ENCODE measurements around the gene PPP3R1. TPM values are rescaled to one million over a fixed set of nuclear protein-coding genes. Genes with fewer than 3 reads are reported as not detected.

Gene PPP3R1
- total and polyA plus RNA-seq, 9 of the 15 experiments (the other 6 are each of a cell fraction or from before 2014, with no cell fraction given), result 3.7 to 70.0 (median 24.8) TPM

DNA sequence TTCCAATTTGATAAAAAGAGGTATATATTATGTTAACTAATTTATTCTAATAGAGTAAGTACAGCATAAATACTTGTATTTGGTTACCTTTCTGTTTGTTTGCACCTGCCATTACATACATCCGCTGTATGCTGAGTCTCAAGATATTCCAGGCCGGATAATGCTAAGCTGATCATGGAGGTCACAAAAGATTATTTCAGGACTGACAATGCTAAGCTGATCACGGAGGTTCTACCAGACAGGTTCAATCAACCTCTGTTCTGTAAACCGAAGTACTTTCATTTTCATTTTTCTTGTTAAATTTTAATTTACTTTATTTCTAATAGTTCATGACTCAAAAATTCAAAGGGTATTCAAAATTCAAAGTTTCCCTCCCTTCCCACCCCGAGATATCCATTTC lies 63.5 kb downstream of the PPP3R1 start:
- POLR2A ChIA-PET, result interaction anchor here (0.6 to 1.6 kb wide), 2 partner anchors 8 to 372 kb away, joined by 3 read pairs; no protein-coding TSS in a partner anchor
- intact Hi-C loops (cut with micrococcal nuclease), result loop anchor here (10.0 kb wide), 1 partner anchor 56 kb away; no protein-coding TSS in a partner anchor
- ATAC-seq, result no peak
- Histone ChIP-seq H3K4me3 (no peak overlapping the region), H3K4me1 (replicated peaks in 1 of 2; ENCODE audit: control insufficient read depth in 2 of 2, insufficient read depth in 2 of 2, low read length in 2 of 2) (peaks cover 2 to 14% of the 10 kb centered on the region in 2 experiments; a peak in 4 of 5 replicates), H2AFZ (ENCODE audit: low read depth, low read length) (no peak overlapping the region), H3K27ac (ENCODE audit: extremely low read depth, low read depth, low read length) (no peak overlapping the region; the same call in 2 of the 3 replicates), H4K20me1 (replicated peaks; ENCODE audit: control insufficient read depth, insufficient read depth, low read length) (no peaks in the 10 kb centered on the region), H3K79me2 (ENCODE audit: control insufficient read depth, insufficient read depth, low read length) (peaks cover 81% of the 10 kb centered on the region), H3K27me3 (ENCODE audit: control insufficient read depth in 2 of 2, insufficient read depth in 2 of 2, low read length in 2 of 2) (no peaks in the 10 kb centered on the region), H3K9me1 (ENCODE audit: control insufficient read depth, insufficient read depth, low read length) (no peaks in the 10 kb centered on the region), H3K9ac (ENCODE audit: insufficient read depth in 1 of 2, low read depth in 2 of 2, low read length in 2 of 2) (no peak overlapping the region), H3K36me3 (ENCODE audit: control insufficient read depth, insufficient read depth, low read length) (peaks cover 29% of the 10 kb centered on the region), H3K9me3 (replicated peaks; ENCODE audit: control insufficient read depth, insufficient read depth, low read depth, low read length) (no peaks in the 10 kb centered on the region), H3K4me2 (ENCODE audit: insufficient read depth, low read length) (no peak overlapping the region)
- in situ Hi-C loops (cut with MboI), result no loop called here
- no peak for FAIRE-seq
- no TSS peak for BruUV-seq (replicated peaks)
- 87% methylated on average over 5 of the region's 5 CpGs for WGBS (ENCODE audit: insufficient coverage, low coverage, missing lambda C conversion rate)
- no peak for DNase-seq (ENCODE audit: extremely low read depth in 1 of 4, low spot score in 3 of 4)
- CTCF ChIA-PET (ENCODE audit: low intra/inter-chr PET ratio), result no interaction called here
- TF ChIP-seq BCL6 (CRISPR knock-in tag; IDR thresholded peaks at IDR 0.05), result no peak
- no peak for TF ChIP-seq DIDO1 (tag; IDR thresholded peaks at IDR 0.05; ENCODE audit: low read depth)
- no peak for TF ChIP-seq PURB (CRISPR knock-in tag; IDR thresholded peaks at IDR 0.05; ENCODE audit: low read depth)
- TF ChIP-seq SAFB (IDR thresholded peaks at IDR 0.05; ENCODE audit: borderline replicate concordance, low read depth, low read length), result no peak
- no peak for TF ChIP-seq GABPB1 (CRISPR knock-in tag; IDR thresholded peaks at IDR 0.05)
- TF ChIP-seq NR4A1 (CRISPR knock-in tag; IDR thresholded peaks at IDR 0.05), result no peak
- TF ChIP-seq NR4A1 (tag; IDR thresholded peaks at IDR 0.05), result no peak
- TF ChIP-seq GATA2 (CRISPR knock-in tag; IDR thresholded peaks at IDR 0.05), result no peak
- no peak for TF ChIP-seq RFX7 (CRISPR knock-in tag; IDR thresholded peaks at IDR 0.05)
- TF ChIP-seq, protein P1, sequence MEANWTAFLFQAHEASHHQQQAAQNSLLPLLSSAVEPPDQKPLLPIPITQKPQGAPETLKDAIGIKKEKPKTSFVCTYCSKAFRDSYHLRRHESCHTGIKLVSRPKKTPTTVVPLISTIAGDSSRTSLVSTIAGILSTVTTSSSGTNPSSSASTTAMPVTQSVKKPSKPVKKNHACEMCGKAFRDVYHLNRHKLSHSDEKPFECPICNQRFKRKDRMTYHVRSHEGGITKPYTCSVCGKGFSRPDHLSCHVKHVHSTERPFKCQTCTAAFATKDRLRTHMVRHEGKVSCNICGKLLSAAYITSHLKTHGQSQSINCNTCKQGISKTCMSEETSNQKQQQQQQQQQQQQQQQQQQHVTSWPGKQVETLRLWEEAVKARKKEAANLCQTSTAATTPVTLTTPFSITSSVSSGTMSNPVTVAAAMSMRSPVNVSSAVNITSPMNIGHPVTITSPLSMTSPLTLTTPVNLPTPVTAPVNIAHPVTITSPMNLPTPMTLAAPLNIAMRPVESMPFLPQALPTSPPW (CRISPR knock-in tag; IDR thresholded peaks at IDR 0.05), result no peak
- TF ChIP-seq MIER1 (IDR thresholded peaks at IDR 0.05; ENCODE audit: low read depth), result no peak
- TF ChIP-seq GTF2F1 (IDR thresholded peaks at IDR 0.05; ENCODE audit: low read depth, low read length), result no peak
- no peak for TF ChIP-seq ZNF407 (IDR thresholded peaks at IDR 0.05; ENCODE audit: low read depth)
- TF ChIP-seq HNRNPLL (IDR thresholded peaks at IDR 0.05; ENCODE audit: low read depth, low read length, poor library complexity, severe bottlenecking), result no peak

Measured in K562 (cell line).